Thyroid gland (tissue), 4 donors: ENCODE data around the gene DDX23.

ENCODE experiments used
- POLR2A ChIP-seq, 2 donors: fragments of 450-650 bp; IDR thresholded peaks; one replicate each; pipeline ENCODE4 v1.6.1; 2017; ENCODE audit warnings: antibody characterized with exemption in 2 of 2, mild to moderate bottlenecking in 2 of 2, moderate library complexity in 1 of 2
- TF ChIP-seq, protein P1 (sequence below), 6 experiments: fragments of 200-600 bp in 3 of 6; fragments of 450-650 bp in 3 of 6; sonication (generic) in 3 of 6; IDR thresholded peaks; one replicate each; pipeline ENCODE4 v1.5.1; 2016 to 2019; ENCODE audit warnings: antibody characterized with exemption in 6 of 6, mild to moderate bottlenecking in 2 of 6, inconsistent platforms in 1 of 6, moderate library complexity in 1 of 6

DNA sequence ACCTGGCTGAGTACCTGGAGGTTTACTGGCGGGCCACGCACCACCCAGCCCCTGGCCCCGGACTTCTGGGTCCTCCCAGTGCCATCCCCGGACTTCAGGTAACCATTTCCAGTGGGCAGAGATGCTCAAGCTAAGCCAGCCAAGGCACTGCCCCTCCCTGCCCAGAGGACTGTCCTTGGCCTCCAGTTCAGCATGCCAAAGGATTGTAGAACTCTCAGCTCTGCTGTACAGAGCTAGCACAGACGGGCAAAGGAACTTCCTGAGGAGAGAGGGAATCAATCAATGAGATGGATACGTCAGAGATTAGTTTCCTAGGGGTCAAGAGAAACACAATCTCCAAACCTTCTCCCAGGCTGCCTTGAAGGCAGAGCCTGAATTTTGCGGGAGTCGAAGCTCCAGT is 24.9 kb downstream of the DDX23 start:
- no peak for TF ChIP-seq POLR2A (IDR thresholded peaks at IDR 0.05)
- TF ChIP-seq, protein P1, sequence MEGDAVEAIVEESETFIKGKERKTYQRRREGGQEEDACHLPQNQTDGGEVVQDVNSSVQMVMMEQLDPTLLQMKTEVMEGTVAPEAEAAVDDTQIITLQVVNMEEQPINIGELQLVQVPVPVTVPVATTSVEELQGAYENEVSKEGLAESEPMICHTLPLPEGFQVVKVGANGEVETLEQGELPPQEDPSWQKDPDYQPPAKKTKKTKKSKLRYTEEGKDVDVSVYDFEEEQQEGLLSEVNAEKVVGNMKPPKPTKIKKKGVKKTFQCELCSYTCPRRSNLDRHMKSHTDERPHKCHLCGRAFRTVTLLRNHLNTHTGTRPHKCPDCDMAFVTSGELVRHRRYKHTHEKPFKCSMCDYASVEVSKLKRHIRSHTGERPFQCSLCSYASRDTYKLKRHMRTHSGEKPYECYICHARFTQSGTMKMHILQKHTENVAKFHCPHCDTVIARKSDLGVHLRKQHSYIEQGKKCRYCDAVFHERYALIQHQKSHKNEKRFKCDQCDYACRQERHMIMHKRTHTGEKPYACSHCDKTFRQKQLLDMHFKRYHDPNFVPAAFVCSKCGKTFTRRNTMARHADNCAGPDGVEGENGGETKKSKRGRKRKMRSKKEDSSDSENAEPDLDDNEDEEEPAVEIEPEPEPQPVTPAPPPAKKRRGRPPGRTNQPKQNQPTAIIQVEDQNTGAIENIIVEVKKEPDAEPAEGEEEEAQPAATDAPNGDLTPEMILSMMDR (IDR thresholded peaks at IDR 0.05), result no peak
